ENCODE data around the gene SLITRK5. TPM values are rescaled to one million over a fixed set of nuclear protein-coding genes. Genes with fewer than 3 reads are reported as not detected.

SLITRK5 gene
- total RNA-seq, 1 experiment from 2014 or later: 0.09 TPM

DNA sequence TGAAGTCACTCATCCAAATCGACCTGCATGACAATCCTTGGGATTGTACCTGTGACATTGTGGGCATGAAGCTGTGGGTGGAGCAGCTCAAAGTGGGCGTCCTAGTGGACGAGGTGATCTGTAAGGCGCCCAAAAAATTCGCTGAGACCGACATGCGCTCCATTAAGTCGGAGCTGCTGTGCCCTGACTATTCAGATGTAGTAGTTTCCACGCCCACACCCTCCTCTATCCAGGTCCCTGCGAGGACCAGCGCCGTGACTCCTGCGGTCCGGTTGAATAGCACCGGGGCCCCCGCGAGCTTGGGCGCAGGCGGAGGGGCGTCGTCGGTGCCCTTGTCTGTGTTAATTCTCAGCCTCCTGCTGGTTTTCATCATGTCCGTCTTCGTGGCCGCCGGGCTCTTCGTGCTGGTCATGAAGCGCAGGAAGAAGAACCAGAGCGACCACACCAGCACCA lies 5.9 kb downstream of the SLITRK5 start:
- Histone ChIP-seq H2BK15ac (ENCODE audit: low read depth, low read length) (no peak overlapping the region), H3K14ac (ENCODE audit: insufficient read depth, low read length) (no peak overlapping the region), H3K18ac (ENCODE audit: insufficient read length, low read depth, low read length) (no peak overlapping the region), H3K9me3 (ENCODE audit: control insufficient read depth, low read depth, low read length) (no peaks in the 10 kb centered on the region), H3K79me2 (ENCODE audit: insufficient read depth, low read length) (no peaks in the 10 kb centered on the region), H2BK20ac (ENCODE audit: low read depth, low read length, poor library complexity, severe bottlenecking) (no peak overlapping the region), H4K91ac (ENCODE audit: insufficient read length, low read depth, low read length) (no peak overlapping the region), H3K23ac (ENCODE audit: insufficient read length, low read depth, low read length) (no peak overlapping the region), H3K27me3 (ENCODE audit: insufficient read depth, low read length) (peaks cover 49% of the 10 kb centered on the region), H2BK5ac (ENCODE audit: insufficient read length, low read length) (no peak overlapping the region), H2BK12ac (ENCODE audit: insufficient read length, low read depth, low read length) (no peak overlapping the region), H4K20me1 (ENCODE audit: control insufficient read depth, insufficient read depth, insufficient read length) (no peaks in the 10 kb centered on the region), H2BK120ac (ENCODE audit: low read depth, low read length, poor library complexity, severe bottlenecking) (no peak overlapping the region), H3K56ac (ENCODE audit: insufficient read length, low read depth, low read length) (no peak overlapping the region), H3K4me1 (ENCODE audit: insufficient read depth, low read length) (peaks cover 6% of the 10 kb centered on the region), H4K8ac (replicated peaks; ENCODE audit: insufficient read length, low read depth, low read length) (no peak overlapping the region), H3K23me2 (ENCODE audit: insufficient read length, low read depth, low read length, poor library complexity, severe bottlenecking) (peaks cover 35% of the 10 kb centered on the region), H3K9ac (ENCODE audit: extremely low read depth, insufficient read length, low read length) (no peak overlapping the region), H3K4me2 (ENCODE audit: insufficient read depth, insufficient read length, low read length) (peak overlapping the region; percentile 97), H3K27ac (ENCODE audit: insufficient read length, low read depth, low read length) (no peak overlapping the region), H2AFZ (ENCODE audit: low read length) (no peak overlapping the region), H3K4ac (ENCODE audit: low read depth, low read length) (no peak overlapping the region), H3T11ph (ENCODE audit: low read length) (no peak overlapping the region), H4K5ac (ENCODE audit: insufficient read length, low read depth, low read length) (no peak overlapping the region), H2AK5ac (ENCODE audit: insufficient read length, low read length) (no peak overlapping the region), H3K79me1 (ENCODE audit: insufficient read depth, low read depth, low read length, poor library complexity, severe bottlenecking) (no peaks in the 10 kb centered on the region)
- Mint-ChIP-seq H3K36me3 (ENCODE audit: insufficient read depth in 1 of 3, low read depth in 3 of 3) (peaks cover 0 to 17% (median 0%) of the 10 kb centered on the region in 3 experiments; a peak in 3 of 7 replicates), H3K4me1 (peaks cover 30 to 51% of the 10 kb centered on the region in 2 experiments), H3K27ac (no peak overlapping the region; a peak in 1 of 7 replicates), H3K9me3 (peaks cover 4 to 5% of the 10 kb centered on the region in 2 experiments; a peak in 4 of 5 replicates), H3K27me3 (ENCODE audit: low read depth) (peaks cover 88% of the 10 kb centered on the region), H3K4me3 (peak overlapping the region; percentile 64 to 80)
- WGBS (ENCODE audit: extremely low coverage, insufficient read length, low lambda C conversion rate): no CpG with 5 or more reads among the region's 29 CpGs
- TF ChIP-seq, protein P1, sequence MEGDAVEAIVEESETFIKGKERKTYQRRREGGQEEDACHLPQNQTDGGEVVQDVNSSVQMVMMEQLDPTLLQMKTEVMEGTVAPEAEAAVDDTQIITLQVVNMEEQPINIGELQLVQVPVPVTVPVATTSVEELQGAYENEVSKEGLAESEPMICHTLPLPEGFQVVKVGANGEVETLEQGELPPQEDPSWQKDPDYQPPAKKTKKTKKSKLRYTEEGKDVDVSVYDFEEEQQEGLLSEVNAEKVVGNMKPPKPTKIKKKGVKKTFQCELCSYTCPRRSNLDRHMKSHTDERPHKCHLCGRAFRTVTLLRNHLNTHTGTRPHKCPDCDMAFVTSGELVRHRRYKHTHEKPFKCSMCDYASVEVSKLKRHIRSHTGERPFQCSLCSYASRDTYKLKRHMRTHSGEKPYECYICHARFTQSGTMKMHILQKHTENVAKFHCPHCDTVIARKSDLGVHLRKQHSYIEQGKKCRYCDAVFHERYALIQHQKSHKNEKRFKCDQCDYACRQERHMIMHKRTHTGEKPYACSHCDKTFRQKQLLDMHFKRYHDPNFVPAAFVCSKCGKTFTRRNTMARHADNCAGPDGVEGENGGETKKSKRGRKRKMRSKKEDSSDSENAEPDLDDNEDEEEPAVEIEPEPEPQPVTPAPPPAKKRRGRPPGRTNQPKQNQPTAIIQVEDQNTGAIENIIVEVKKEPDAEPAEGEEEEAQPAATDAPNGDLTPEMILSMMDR (conservative IDR thresholded peaks at IDR 0.05): no peak
- DNase-seq: no peak

Data from H9 (cell line).